ENCODE results near the gene CTBP1. TPM values are rescaled to one million over a fixed set of nuclear protein-coding genes. Genes with fewer than 3 reads are reported as not detected.

Gene CTBP1
- total and polyA plus RNA-seq, 7 donors: 109 to 165 (median 130) TPM

- 82 to 86% (median 83%) methylated on average over 47 to 48 of the region's 48 CpGs for WGBS, 3 donors
- TF ChIP-seq CTCF (IDR thresholded peaks at IDR 0.05): no peak
- DNase-seq: peak in 1 of 2 donors; percentile 54
- intact Hi-C loops (cut with DNase I): loop anchor here (5.0 kb wide), 1 partner anchor 47 kb away; no protein-coding TSS in a partner anchor
- Histone ChIP-seq H3K27me3 (ENCODE audit: insufficient read depth in 3 of 3, low read length in 2 of 3) (no peaks in the 10 kb centered on the region), H3K27ac (no peak overlapping the region), H3K36me3 (ENCODE audit: insufficient read depth in 1 of 2, low read depth in 1 of 2) (peaks cover 0 to 77% of the 10 kb centered on the region in 2 donors), H3K4me1 (peaks cover 25% of the 10 kb centered on the region), H3K9me3 (no peaks in the 10 kb centered on the region), H3K4me3 (no peak overlapping the region)
- peak in 1 of 4 donors; percentile 7 for ATAC-seq
These were observed 34.5 kb downstream of the CTBP1 start for GRCh38 chr4:1214101-1215095.

- H3K4me1 ChIP-seq: peaks cover 35% of the 10 kb centered on the region
- ATAC-seq: no peak
- H3K36me3 ChIP-seq (ENCODE audit: insufficient read depth in 1 of 2, low read depth in 1 of 2): peaks cover 0 to 70% of the 10 kb centered on the region in 2 donors
- peak in 1 of 2 donors; percentile 23 for DNase-seq
- TF ChIP-seq CTCF (IDR thresholded peaks at IDR 0.05): no peak
- 95 to 96% (median 96%) methylated on average over 20 of the region's 20 CpGs for WGBS, 3 donors
- no peak overlapping the region for H3K27ac ChIP-seq
- no peaks in the 10 kb centered on the region for H3K27me3 ChIP-seq (ENCODE audit: insufficient read depth in 3 of 3, low read length in 2 of 3)
- H3K9me3 ChIP-seq: no peaks in the 10 kb centered on the region
- intact Hi-C loops (cut with DNase I): loop anchor here (5.0 kb wide), 1 partner anchor 46 kb away; no protein-coding TSS in a partner anchor
- no peak overlapping the region for H3K4me3 ChIP-seq
These were observed 35.5 kb downstream of the CTBP1 start for GRCh38 chr4:1213336-1213995.

- Histone ChIP-seq H3K27me3 (ENCODE audit: insufficient read depth in 3 of 3, low read length in 2 of 3) (no peaks in the 10 kb centered on the region), H3K9me3 (no peaks in the 10 kb centered on the region), H3K27ac (peak overlapping the region; percentile 23), H3K36me3 (ENCODE audit: insufficient read depth in 1 of 2, low read depth in 1 of 2) (peaks cover 0 to 67% of the 10 kb centered on the region in 2 donors), H3K4me3 (no peak overlapping the region), H3K4me1 (peaks cover 42% of the 10 kb centered on the region)
- ATAC-seq (no peak), DNase-seq (peak; percentile 9 to 40)
- WGBS, 3 donors: 82 to 88% (median 82%) methylated on average over 18 to 20 of the region's 20 CpGs
- no peak for TF ChIP-seq CTCF (IDR thresholded peaks at IDR 0.05)
- intact Hi-C loops (cut with DNase I): loop anchor here (5.0 kb wide), 1 partner anchor 45 kb away; no protein-coding TSS in a partner anchor
These were observed 36.2 kb downstream of the CTBP1 start for GRCh38 chr4:1212546-1213335.

- 54 to 74% (median 57%) methylated on average over 33 to 34 of the region's 34 CpGs for WGBS, 3 donors
- no peaks in the 10 kb centered on the region for H3K9me3 ChIP-seq
- intact Hi-C loops (cut with DNase I): loop anchor here (5.0 kb wide), 1 partner anchor 45 kb away; no protein-coding TSS in a partner anchor
- H3K4me1 ChIP-seq: peaks cover 42% of the 10 kb centered on the region
- ATAC-seq: peak in 3 of 4 donors; percentile 32 to 41 (median 34)
- no peaks in the 10 kb centered on the region for H3K27me3 ChIP-seq (ENCODE audit: insufficient read depth in 3 of 3, low read length in 2 of 3)
- peak; percentile 37 to 65 for DNase-seq
- peaks cover 0 to 61% of the 10 kb centered on the region in 2 donors for H3K36me3 ChIP-seq (ENCODE audit: insufficient read depth in 1 of 2, low read depth in 1 of 2)
- no peak for TF ChIP-seq CTCF (IDR thresholded peaks at IDR 0.05)
- peak overlapping the region; percentile 23 for H3K27ac ChIP-seq
- H3K4me3 ChIP-seq: no peak overlapping the region
These were observed 36.9 kb downstream of the CTBP1 start for GRCh38 chr4:1211891-1212545.
